Spleen (tissue), 7 donors: ENCODE results near the gene HNRNPL.
"Not testable (repeated sequence)": the region's sequence is repeated elsewhere in the genome, so short reads cannot be mapped to it uniquely, and the experiment has no call there.

Source experiments
- POLR2AphosphoS5 ChIP-seq, 3 donors: sonication (generic); formaldehyde crosslinking; IDR thresholded peaks; one replicate each; pipeline ENCODE4 v1.5.1; 2017; ENCODE audit warnings: antibody characterized with exemption in 3 of 3
- TF ChIP-seq, protein P1 (sequence below), 11 experiments: fragments of 200-600 bp in 7 of 11; fragments of 450-650 bp in 4 of 11; sonication (generic) in 4 of 11; IDR thresholded peaks in 8 of 11; conservative IDR thresholded peaks in 3 of 11; 1 replicate in 7 of 11; 2 replicates in 4 of 11; pipeline versions ENCODE4 v1.4.0 to v1.8.0; 2016 to 2021; ENCODE audit warnings: antibody characterized with exemption in 11 of 11, inconsistent platforms in 4 of 11, mild to moderate bottlenecking in 1 of 11
- donor health status: DM: no; HTN: no; CAD: no; lungs with moderate emphysema.
- donor health status: DM: no; HTN: no; CAD: no.
- donor health status: DM: no; HTN: no; CAD: no.

DNA sequence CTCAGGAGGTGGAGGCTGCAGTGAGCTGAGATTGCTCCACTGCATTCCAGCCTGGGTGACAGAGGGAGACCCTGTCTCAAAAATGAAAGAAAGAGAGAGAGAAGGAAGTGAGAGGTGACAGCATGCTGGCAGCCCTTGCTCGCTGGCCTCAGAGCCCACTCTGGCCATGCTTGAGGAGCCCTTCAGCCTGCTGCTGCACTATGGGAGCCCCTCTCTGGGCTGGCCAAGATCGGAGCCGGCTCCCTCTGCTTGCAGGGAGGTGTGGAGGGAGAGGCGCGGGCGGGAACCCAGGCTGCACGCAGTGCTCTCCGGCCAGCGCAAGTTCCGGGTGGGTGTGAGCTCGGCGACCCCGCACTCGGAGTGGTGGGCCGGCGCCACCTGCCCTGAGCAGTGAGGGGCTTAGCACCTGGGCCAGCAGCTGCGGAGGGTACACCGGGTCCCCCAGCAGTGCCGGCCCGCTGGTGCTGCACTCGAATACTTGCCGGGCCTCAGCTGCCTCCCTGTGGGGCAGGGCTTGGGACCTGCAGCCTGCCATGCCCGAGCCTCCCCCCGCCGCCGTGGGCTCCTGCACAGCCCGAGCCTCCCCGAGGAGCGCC, 28.5 kb downstream of the HNRNPL start:
- TF ChIP-seq, protein P1, sequence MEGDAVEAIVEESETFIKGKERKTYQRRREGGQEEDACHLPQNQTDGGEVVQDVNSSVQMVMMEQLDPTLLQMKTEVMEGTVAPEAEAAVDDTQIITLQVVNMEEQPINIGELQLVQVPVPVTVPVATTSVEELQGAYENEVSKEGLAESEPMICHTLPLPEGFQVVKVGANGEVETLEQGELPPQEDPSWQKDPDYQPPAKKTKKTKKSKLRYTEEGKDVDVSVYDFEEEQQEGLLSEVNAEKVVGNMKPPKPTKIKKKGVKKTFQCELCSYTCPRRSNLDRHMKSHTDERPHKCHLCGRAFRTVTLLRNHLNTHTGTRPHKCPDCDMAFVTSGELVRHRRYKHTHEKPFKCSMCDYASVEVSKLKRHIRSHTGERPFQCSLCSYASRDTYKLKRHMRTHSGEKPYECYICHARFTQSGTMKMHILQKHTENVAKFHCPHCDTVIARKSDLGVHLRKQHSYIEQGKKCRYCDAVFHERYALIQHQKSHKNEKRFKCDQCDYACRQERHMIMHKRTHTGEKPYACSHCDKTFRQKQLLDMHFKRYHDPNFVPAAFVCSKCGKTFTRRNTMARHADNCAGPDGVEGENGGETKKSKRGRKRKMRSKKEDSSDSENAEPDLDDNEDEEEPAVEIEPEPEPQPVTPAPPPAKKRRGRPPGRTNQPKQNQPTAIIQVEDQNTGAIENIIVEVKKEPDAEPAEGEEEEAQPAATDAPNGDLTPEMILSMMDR (IDR thresholded peaks at IDR 0.05 in 8 of 11, conservative IDR thresholded peaks at IDR 0.05 in 3 of 11) = not testable (repeated sequence)
- TF ChIP-seq POLR2AphosphoS5 (IDR thresholded peaks at IDR 0.05) = peak in 1 of 3 donors; percentile 59
